CD14-positive monocyte (primary cell): Measurements from ENCODE around the gene SGO2. TPM values are rescaled to one million over a fixed set of nuclear protein-coding genes. Genes with fewer than 3 reads are reported as not detected.

Experiments
- DNase-seq, 3 donors: peaks; one replicate each; pipeline ENCODE4 v3.0.0-alpha.2; 2011 to 2022
- H2AFZ ChIP-seq: 2 replicates; pipeline ENCODE4 v1.6.0; 2012; ENCODE audit warnings: mild to moderate bottlenecking, low read depth, low read length, inconsistent platforms; ENCODE audit not compliant: insufficient read depth, poor library complexity, severe bottlenecking
- H3K27ac ChIP-seq, 2 donors: 1 replicate in 1 of 2; 2 replicates in 1 of 2; pipeline ENCODE4 v1.5.1; 2012 to 2013; ENCODE audit warnings: low read length in 2 of 2, control low read depth in 1 of 2, inconsistent platforms in 1 of 2, low read depth in 1 of 2, mild to moderate bottlenecking in 1 of 2
- H3K27me3 ChIP-seq, 2 donors: one replicate each; pipeline versions ENCODE4 v1.6.0 to v1.6.1; 2011 to 2013; ENCODE audit warnings: low read length in 2 of 2; ENCODE audit not compliant: control insufficient read depth in 2 of 2, insufficient read depth in 2 of 2
- H3K36me3 ChIP-seq, 2 donors: replicated peaks in 1 of 2; 1 replicate in 1 of 2; 2 replicates in 1 of 2; pipeline versions ENCODE4 v1.5.1 to v1.6.1; 2012 to 2013; ENCODE audit warnings: low read length in 2 of 2, control low read depth in 1 of 2, inconsistent platforms in 1 of 2, mild to moderate bottlenecking in 1 of 2; ENCODE audit not compliant: insufficient read depth in 2 of 2, control insufficient read depth in 1 of 2
- H3K4me1 ChIP-seq, 2 donors: 1 replicate in 1 of 2; 2 replicates in 1 of 2; pipeline versions ENCODE4 v1.5.1 to v1.6.1; 2012 to 2013; ENCODE audit warnings: low read length in 2 of 2, control low read depth in 1 of 2, inconsistent platforms in 1 of 2, mild to moderate bottlenecking in 1 of 2, moderate library complexity in 1 of 2; ENCODE audit not compliant: insufficient read depth in 2 of 2, control insufficient read depth in 1 of 2
- H3K4me2 ChIP-seq: replicated peaks from 2 replicates; pipeline ENCODE3; 2012; ENCODE audit warnings: low read length, moderate library complexity, mild to moderate bottlenecking; ENCODE audit not compliant: poor library complexity, severe bottlenecking; ENCODE audit errors: extremely low read depth
- H3K4me3 ChIP-seq, 3 experiments: fragments of 200-600 bp in 1 of 3; sonication (generic) in 1 of 3; replicated peaks in 1 of 3; 1 replicate in 2 of 3; 2 replicates in 1 of 3; pipeline ENCODE4 v1.5.1; 2011 to 2013; ENCODE audit warnings: low read length in 3 of 3, mild to moderate bottlenecking in 3 of 3, control low read depth in 2 of 3, low read depth in 2 of 3, inconsistent platforms in 1 of 3, moderate library complexity in 1 of 3
- H3K79me2 ChIP-seq: 2 replicates; pipeline ENCODE4 v1.6.0; 2012; ENCODE audit warnings: mild to moderate bottlenecking, control low read depth, inconsistent platforms, low read length, moderate library complexity; ENCODE audit not compliant: insufficient read depth
- H3K9ac ChIP-seq: 2 replicates; pipeline ENCODE4 v1.6.0; 2017; ENCODE audit warnings: low read length, mild to moderate bottlenecking; ENCODE audit not compliant: insufficient read depth, poor library complexity, severe bottlenecking
- H3K9me3 ChIP-seq, 2 donors: replicated peaks in 1 of 2; 1 replicate in 1 of 2; 2 replicates in 1 of 2; pipeline versions ENCODE4 v1.5.1 to v1.6.1; 2012 to 2013; ENCODE audit warnings: low read length in 2 of 2, control low read depth in 1 of 2; ENCODE audit not compliant: control insufficient read depth in 1 of 2, insufficient read depth in 1 of 2
- H4K20me1 ChIP-seq: 2 replicates; pipeline ENCODE4 v1.6.0; 2012; ENCODE audit warnings: mild to moderate bottlenecking, low read length, control low read depth, moderate library complexity; ENCODE audit not compliant: insufficient read depth
- H3K27ac Mint-ChIP-seq, 7 donors: one replicate each; pipeline ENCODE4 v1.8.0; 2020; ENCODE audit warnings: mild to moderate bottlenecking in 7 of 7, mixed read lengths in 7 of 7, moderate library complexity in 6 of 7, inconsistent platforms in 2 of 7
- H3K27me3 Mint-ChIP-seq, 3 donors: one replicate each; pipeline ENCODE4 v1.8.0; 2021 to 2022; ENCODE audit warnings: low read depth in 3 of 3, mild to moderate bottlenecking in 3 of 3, mixed read lengths in 3 of 3, moderate library complexity in 3 of 3, inconsistent platforms in 1 of 3
- H3K36me3 Mint-ChIP-seq, 2 donors: one replicate each; pipeline ENCODE4 v1.8.0; 2020; ENCODE audit warnings: mixed read lengths in 2 of 2, inconsistent platforms in 1 of 2, mild to moderate bottlenecking in 1 of 2
- H3K4me1 Mint-ChIP-seq: one replicate; pipeline ENCODE4 v1.8.0; 2020; ENCODE audit warnings: mild to moderate bottlenecking, mixed read lengths
- H3K4me3 Mint-ChIP-seq, 2 donors: one replicate each; pipeline ENCODE4 v1.8.0; 2020; ENCODE audit warnings: mild to moderate bottlenecking in 2 of 2, mixed read lengths in 2 of 2, moderate library complexity in 1 of 2
- H3K9me3 Mint-ChIP-seq, 7 donors: one replicate each; pipeline ENCODE4 v1.8.0; 2020 to 2022; ENCODE audit warnings: mixed read lengths in 7 of 7, mild to moderate bottlenecking in 6 of 7, moderate library complexity in 6 of 7, inconsistent platforms in 2 of 7
- CTCF ChIP-seq: fragments of 200-600 bp; IDR thresholded peaks from one replicate; pipeline ENCODE4 v1.8.0; 2022; ENCODE audit warnings: antibody characterized with exemption, mild to moderate bottlenecking
- WGBS: methylation state at CpG from one replicate; pipeline ENCODE4 v1.1.5; 2013; ENCODE audit warnings: missing lambda C conversion rate; ENCODE audit not compliant: insufficient coverage; 5-methylcytosine and 5-hydroxymethylcytosine counted together
- intact Hi-C, 2 donors: fragments of 100-400 bp; cut with micrococcal nuclease; formaldehyde crosslinking; loops; one replicate each; pipeline versions ENCODE4 v1.15.0 to v1.15.1; 2023
- polyA plus RNA-seq, 3 donors: library from polyadenylated mRNA; depleted of rRNA in 1 of 3; unstranded in 2 of 3; stranded (reverse) in 1 of 3; fragments of 300-500 nt in 2 of 3; fragments of >200 nt in 1 of 3; fragmentation: Illumina TruSeq in 2 of 3; gene quantifications; 1 replicate in 2 of 3; 2 replicates in 1 of 3; pipeline ENCODE4 v1.2.3, GENCODE V29; 2012 to 2021

SGO2 gene
- polyA plus RNA-seq, 3 donors, result 0.49 to 1.5 (median 1.4) TPM

GRCh38 chr2:200590090-200590489 lies 64.1 kb downstream of the SGO2 start:
- peaks cover 10% of the 10 kb centered on the region for H3K4me1 Mint-ChIP-seq
- Histone ChIP-seq H2AFZ (no peak overlapping the region), H3K9me3 (no peaks in the 10 kb centered on the region), H3K79me2 (no peaks in the 10 kb centered on the region), H3K4me2 (no peak overlapping the region), H3K27ac (no peak overlapping the region), H3K36me3 (no peaks in the 10 kb centered on the region), H3K9ac (no peak overlapping the region), H4K20me1 (no peaks in the 10 kb centered on the region), H3K27me3 (peaks cover 0 to 10% of the 10 kb centered on the region in 2 donors), H3K4me1 (peaks cover 12 to 14% of the 10 kb centered on the region in 2 donors), H3K4me3 (no peak overlapping the region)
- H3K36me3 Mint-ChIP-seq, result no peaks in the 10 kb centered on the region
- intact Hi-C loops, result no loop called here
- peak overlapping the region in 1 of 7 donors; percentile 32 for H3K27ac Mint-ChIP-seq
- no peak for DNase-seq
- no peak overlapping the region for H3K4me3 Mint-ChIP-seq
- H3K27me3 Mint-ChIP-seq, result peaks cover 0 to 19% (median 8%) of the 10 kb centered on the region in 3 donors
- H3K9me3 Mint-ChIP-seq, result peaks cover 0 to 2% (median 0%) of the 10 kb centered on the region in 7 donors
- TF ChIP-seq CTCF, result no peak

GRCh38 chr2:200591308-200591707 lies 65.3 kb downstream of the SGO2 start:
- DNase-seq, result no peak
- H3K9me3 Mint-ChIP-seq, result peaks cover 0 to 2% (median 0%) of the 10 kb centered on the region in 7 donors
- no peak overlapping the region for H3K4me3 Mint-ChIP-seq
- WGBS, result 78% methylated on average over 5 of the region's 5 CpGs
- H3K27ac Mint-ChIP-seq, result no peak overlapping the region
- intact Hi-C loops, result no loop called here
- no peak overlapping the region for H2AFZ ChIP-seq
- no peak for TF ChIP-seq CTCF
- peaks cover 2% of the 10 kb centered on the region in 2 donors for H3K4me1 ChIP-seq
- no peak overlapping the region for H3K9ac ChIP-seq
- no peaks in the 10 kb centered on the region for H3K9me3 ChIP-seq
- H3K4me2 ChIP-seq, result no peak overlapping the region
- no peaks in the 10 kb centered on the region for H3K36me3 Mint-ChIP-seq
- H3K27ac ChIP-seq, result no peak overlapping the region
- H3K79me2 ChIP-seq, result no peaks in the 10 kb centered on the region
- no peaks in the 10 kb centered on the region for H3K36me3 ChIP-seq
- H3K4me3 ChIP-seq, result no peak overlapping the region
- peaks cover 0 to 9% (median 2%) of the 10 kb centered on the region in 3 donors for H3K27me3 Mint-ChIP-seq
- no peaks in the 10 kb centered on the region for H4K20me1 ChIP-seq
- H3K27me3 ChIP-seq, result peaks cover 0 to 3% of the 10 kb centered on the region in 2 donors
- peaks cover 2% of the 10 kb centered on the region for H3K4me1 Mint-ChIP-seq
